ENCODE data around the gene CSNK1A1. TPM values are rescaled to one million over a fixed set of nuclear protein-coding genes. Genes with fewer than 3 reads are reported as not detected.

The CSNK1A1 gene
- total RNA-seq, 1 experiment from 2014 or later = 244 TPM

DNA sequence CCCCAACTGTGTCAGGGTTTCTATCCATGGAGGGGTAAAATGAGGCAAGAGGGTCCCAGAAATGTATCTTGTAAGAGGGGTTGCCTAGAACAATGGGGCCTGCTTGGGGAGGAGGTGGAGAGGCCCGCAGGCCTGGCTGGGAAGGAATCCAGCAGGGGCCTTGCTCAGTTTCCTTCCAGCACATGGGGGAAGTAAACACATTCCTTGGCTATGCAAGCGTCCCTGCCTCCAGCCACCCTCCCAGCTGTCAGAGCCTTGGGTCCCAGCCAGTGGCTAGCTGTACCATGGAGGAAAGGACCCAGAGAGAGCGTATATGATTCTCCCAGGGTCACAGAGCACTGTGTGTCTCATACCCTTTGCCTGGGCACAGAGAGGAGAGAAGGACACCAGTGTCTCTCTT lies 101.0 kb downstream of the CSNK1A1 start:
- no peak for DNase-seq (ENCODE audit: low spot score)
- Histone ChIP-seq H3K27me3 (replicated peaks; ENCODE audit: insufficient read depth, low read depth, low read length, poor library complexity) (no peaks in the 10 kb centered on the region), H3K4me1 (ENCODE audit: insufficient read depth, low read length, poor library complexity, severe bottlenecking) (peaks cover 15% of the 10 kb centered on the region), H3K27ac (ENCODE audit: low read depth, low read length, poor library complexity, severe bottlenecking) (no peak overlapping the region), H3K4me3 (ENCODE audit: low read depth, low read length, poor library complexity, severe bottlenecking) (no peak overlapping the region), H3K9me3 (ENCODE audit: low read depth, low read length, poor library complexity, severe bottlenecking) (no peaks in the 10 kb centered on the region), H3K36me3 (ENCODE audit: insufficient read depth, low read length, poor library complexity, severe bottlenecking) (no peaks in the 10 kb centered on the region)
- intact Hi-C loops (cut with micrococcal nuclease; ENCODE audit: unreplicated experiment) = no loop called here
- no TSS peak for BruUV-seq (replicated peaks)
- ChIA-PET POLR2A (ENCODE audit: low non-redundant PET) (no interaction called here), CTCF (no interaction called here)
- no peak for TF ChIP-seq EZH2 (IDR thresholded peaks at IDR 0.05; ENCODE audit: borderline replicate concordance, low read depth, low read length, poor library complexity, severe bottlenecking)
- TF ChIP-seq CTCF (conservative IDR thresholded peaks at IDR 0.05; ENCODE audit: low read depth, low read length) = no peak

GRCh38 chr5:149448831-149449714 lies 102.2 kb downstream of the CSNK1A1 start:
- H3K4me1 ChIP-seq (ENCODE audit: insufficient read depth, low read length, poor library complexity, severe bottlenecking) = peaks cover 15% of the 10 kb centered on the region
- intact Hi-C loops (cut with micrococcal nuclease; ENCODE audit: unreplicated experiment) = no loop called here
- POLR2A ChIA-PET (ENCODE audit: low non-redundant PET) = no interaction called here

GRCh38 chr5:149448431-149448830 lies 102.8 kb downstream of the CSNK1A1 start:
- Histone ChIP-seq H3K4me1 (ENCODE audit: insufficient read depth, low read length, poor library complexity, severe bottlenecking) (peaks cover 11% of the 10 kb centered on the region), H3K36me3 (ENCODE audit: insufficient read depth, low read length, poor library complexity, severe bottlenecking) (no peaks in the 10 kb centered on the region), H3K4me3 (ENCODE audit: low read depth, low read length, poor library complexity, severe bottlenecking) (no peak overlapping the region), H3K9me3 (ENCODE audit: low read depth, low read length, poor library complexity, severe bottlenecking) (no peaks in the 10 kb centered on the region), H3K27ac (ENCODE audit: low read depth, low read length, poor library complexity, severe bottlenecking) (no peak overlapping the region), H3K27me3 (replicated peaks; ENCODE audit: insufficient read depth, low read depth, low read length, poor library complexity) (no peaks in the 10 kb centered on the region)
- CTCF ChIA-PET = no interaction called here
- TF ChIP-seq EZH2 (IDR thresholded peaks at IDR 0.05; ENCODE audit: borderline replicate concordance, low read depth, low read length, poor library complexity, severe bottlenecking) = no peak
- TF ChIP-seq CTCF (conservative IDR thresholded peaks at IDR 0.05; ENCODE audit: low read depth, low read length) = no peak
- BruUV-seq (replicated peaks) = no TSS peak
- POLR2A ChIA-PET (ENCODE audit: low non-redundant PET) = no interaction called here
- no peak for DNase-seq (ENCODE audit: low spot score)
- intact Hi-C loops (cut with micrococcal nuclease; ENCODE audit: unreplicated experiment) = no loop called here

More at GRCh38 chr5:149448831-149449714, 102.2 kb downstream of the CSNK1A1 start:
- H3K27me3 ChIP-seq (replicated peaks; ENCODE audit: insufficient read depth, low read depth, low read length, poor library complexity) = no peaks in the 10 kb centered on the region
- H3K9me3 ChIP-seq (ENCODE audit: low read depth, low read length, poor library complexity, severe bottlenecking) = no peaks in the 10 kb centered on the region
- no TSS peak for BruUV-seq (replicated peaks)
- TF ChIP-seq EZH2 (IDR thresholded peaks at IDR 0.05; ENCODE audit: borderline replicate concordance, low read depth, low read length, poor library complexity, severe bottlenecking) (no peak), CTCF (conservative IDR thresholded peaks at IDR 0.05; ENCODE audit: low read depth, low read length) (peak; percentile 61)
- H3K27ac ChIP-seq (ENCODE audit: low read depth, low read length, poor library complexity, severe bottlenecking) = no peak overlapping the region
- CTCF ChIA-PET = no interaction called here
- no peaks in the 10 kb centered on the region for H3K36me3 ChIP-seq (ENCODE audit: insufficient read depth, low read length, poor library complexity, severe bottlenecking)
- peak; percentile 23 for DNase-seq (ENCODE audit: low spot score)
- H3K4me3 ChIP-seq (ENCODE audit: low read depth, low read length, poor library complexity, severe bottlenecking) = no peak overlapping the region

Data from A673 (cell line).